PFSK-1 (cell line): Measurements from ENCODE around the gene KLF3.

Source experiments
- FOXP2 ChIP-seq: optimal IDR thresholded peaks from 2 replicates; pipeline ENCODE3; 2011; ENCODE audit warnings: borderline replicate concordance, control low read depth, inconsistent platforms; ENCODE audit not compliant: insufficient read depth; ENCODE audit errors: extremely low read length, extremely low read depth
- POLR2AphosphoS5 ChIP-seq: IDR thresholded peaks from 2 replicates; pipeline ENCODE4 v1.6.1; 2012; ENCODE audit warnings: low read depth, mild to moderate bottlenecking, control low read depth, low read length, moderate library complexity
- REST ChIP-seq, 2 experiments: IDR thresholded peaks; 2 replicates each; pipeline versions ENCODE4 v1.6.1 to v1.8.0; 2011 to 2012; ENCODE audit warnings: low read depth in 2 of 2, low read length in 2 of 2, control low read depth in 1 of 2, inconsistent platforms in 1 of 2, mild to moderate bottlenecking in 1 of 2, moderate library complexity in 1 of 2; ENCODE audit not compliant: insufficient read depth in 1 of 2
- SIN3A ChIP-seq: IDR thresholded peaks from 2 replicates; pipeline ENCODE4 v1.6.1; 2012; ENCODE audit warnings: mild to moderate bottlenecking, low read length, moderate library complexity, borderline replicate concordance; ENCODE audit not compliant: insufficient read depth
- TAF1 ChIP-seq: IDR thresholded peaks from 2 replicates; pipeline ENCODE4 v1.6.1; 2012; ENCODE audit warnings: low read length, control low read depth, borderline replicate concordance; ENCODE audit not compliant: insufficient read depth

The KLF3 gene

DNA sequence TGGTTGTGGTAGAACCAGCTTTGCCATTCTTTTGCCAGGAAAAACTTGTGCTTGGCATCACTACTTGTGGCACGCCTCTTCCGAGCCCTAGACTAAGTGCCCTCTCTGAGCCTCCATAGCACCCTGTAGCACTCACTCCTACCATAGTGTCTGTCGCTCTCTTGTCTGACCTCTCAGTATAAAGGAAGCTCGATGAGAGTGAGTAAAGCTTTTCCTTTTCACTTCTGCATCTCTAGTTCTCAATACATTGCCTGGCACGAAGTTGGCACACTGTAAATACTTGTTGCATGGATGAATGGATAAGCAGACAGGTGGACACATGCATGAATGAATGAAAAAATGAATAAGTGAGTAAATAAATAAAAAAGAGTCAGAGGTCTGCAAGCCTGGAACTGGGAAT is 70.4 kb downstream of the KLF3 start:
- no peak for TF ChIP-seq SIN3A
- TF ChIP-seq FOXP2, result no peak
- no peak for TF ChIP-seq TAF1
- no peak for TF ChIP-seq POLR2AphosphoS5
- TF ChIP-seq REST (IDR thresholded peaks at IDR 0.05; ENCODE audit: insufficient read depth in 1 of 2, low read depth in 2 of 2, low read length in 2 of 2), result no peak

DNA sequence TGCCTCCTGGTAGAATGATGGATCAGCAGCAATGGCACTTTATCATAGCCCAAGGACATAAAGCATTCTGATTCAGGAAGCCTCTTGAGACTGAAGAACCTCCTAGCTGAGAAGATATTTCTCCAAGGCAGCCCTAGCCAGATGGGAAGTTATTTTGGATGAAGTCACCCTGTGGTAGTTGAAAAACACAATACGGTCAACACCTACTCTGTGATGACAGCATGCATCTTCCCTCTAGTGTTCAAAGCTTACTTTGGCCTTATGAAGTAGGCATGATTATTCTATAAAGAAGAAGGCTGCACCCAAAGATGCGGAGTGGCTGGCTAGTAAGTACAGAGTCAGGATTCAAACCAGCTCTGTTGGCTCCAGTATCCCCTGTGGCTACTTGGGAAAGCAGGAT is 70.9 kb downstream of the KLF3 start:
- no peak for TF ChIP-seq FOXP2

DNA sequence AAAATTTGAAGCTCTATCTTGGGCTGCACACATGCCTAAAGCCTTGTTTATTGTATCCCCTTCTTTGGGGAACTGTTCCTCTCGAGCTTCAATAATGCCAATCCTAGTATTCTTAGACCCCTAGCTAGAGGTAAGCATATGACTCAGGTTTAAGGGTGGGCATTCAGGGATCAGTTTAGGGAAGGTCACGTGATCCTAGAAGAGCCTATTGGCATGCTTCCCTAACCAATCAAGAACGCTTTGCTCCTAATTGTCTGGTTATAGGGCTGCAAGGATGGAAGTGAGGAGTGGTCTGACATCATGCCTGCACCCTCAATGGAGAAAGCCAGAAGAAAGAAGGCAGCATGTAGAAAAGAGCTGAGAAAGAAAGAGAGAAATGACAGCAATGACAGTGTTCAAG is 71.9 kb downstream of the KLF3 start:
- no peak for TF ChIP-seq REST (IDR thresholded peaks at IDR 0.05; ENCODE audit: insufficient read depth in 1 of 2, low read depth in 2 of 2, low read length in 2 of 2)
- no peak for TF ChIP-seq TAF1
- TF ChIP-seq FOXP2, result no peak
- no peak for TF ChIP-seq POLR2AphosphoS5
- no peak for TF ChIP-seq SIN3A

- no peak for TF ChIP-seq SIN3A
- TF ChIP-seq FOXP2, result no peak
- TF ChIP-seq POLR2AphosphoS5, result no peak
- TF ChIP-seq REST (IDR thresholded peaks at IDR 0.05; ENCODE audit: insufficient read depth in 1 of 2, low read depth in 2 of 2, low read length in 2 of 2), result no peak
- TF ChIP-seq TAF1, result no peak
Observed at GRCh38 chr4:38738940-38739803, 75.2 kb downstream of the KLF3 start.

GRCh38 chr4:38740303-38740702 is 76.3 kb downstream of the KLF3 start:
- TF ChIP-seq POLR2AphosphoS5 (no peak), REST (IDR thresholded peaks at IDR 0.05; ENCODE audit: insufficient read depth in 1 of 2, low read depth in 2 of 2, low read length in 2 of 2) (no peak), TAF1 (no peak), FOXP2 (no peak), SIN3A (no peak)
